Measurements from ENCODE around the gene GPR85. TPM values are rescaled to one million over a fixed set of nuclear protein-coding genes. Genes with fewer than 3 reads are reported as not detected.
"Not testable (repeated sequence)": the region's sequence is repeated elsewhere in the genome, so short reads cannot be mapped to it uniquely, and the experiment has no call there.

GPR85 gene
- total RNA-seq, 1 experiment from 2014 or later, result not detected

GRCh38 chr7:113049221-113049620 is 37.4 kb downstream of the GPR85 start:
- H3K4me3 Mint-ChIP-seq; H4K8ac ChIP-seq (replicated peaks; ENCODE audit: insufficient read length, low read depth, low read length); H3T11ph ChIP-seq (ENCODE audit: low read length); H4K20me1 ChIP-seq (ENCODE audit: control insufficient read depth, insufficient read depth, insufficient read length); H3K27ac ChIP-seq (ENCODE audit: insufficient read length, low read depth, low read length); H3K14ac ChIP-seq (ENCODE audit: insufficient read depth, low read length); H3K79me2 ChIP-seq (ENCODE audit: insufficient read depth, low read length); H3K9me3 Mint-ChIP-seq; H3K27me3 Mint-ChIP-seq (ENCODE audit: low read depth); H3K18ac ChIP-seq (ENCODE audit: insufficient read length, low read depth, low read length); H2AFZ ChIP-seq (ENCODE audit: low read length); H3K4ac ChIP-seq (ENCODE audit: low read depth, low read length); H2BK12ac ChIP-seq (ENCODE audit: insufficient read length, low read depth, low read length); H3K56ac ChIP-seq (ENCODE audit: insufficient read length, low read depth, low read length); H2BK15ac ChIP-seq (ENCODE audit: low read depth, low read length); H3K36me3 Mint-ChIP-seq (ENCODE audit: insufficient read depth in 1 of 3, low read depth in 3 of 3); H3K27ac Mint-ChIP-seq; H3K4me1 Mint-ChIP-seq; H4K5ac ChIP-seq (ENCODE audit: insufficient read length, low read depth, low read length); H3K4me1 ChIP-seq (ENCODE audit: insufficient read depth, low read length); H3K27me3 ChIP-seq (ENCODE audit: insufficient read depth, low read length); H3K9me3 ChIP-seq (ENCODE audit: control insufficient read depth, low read depth, low read length); H2BK120ac ChIP-seq (ENCODE audit: low read depth, low read length, poor library complexity, severe bottlenecking); H2BK20ac ChIP-seq (ENCODE audit: low read depth, low read length, poor library complexity, severe bottlenecking); H2BK5ac ChIP-seq (ENCODE audit: insufficient read length, low read length); H3K79me1 ChIP-seq (ENCODE audit: insufficient read depth, low read depth, low read length, poor library complexity, severe bottlenecking); H3K9ac ChIP-seq (ENCODE audit: extremely low read depth, insufficient read length, low read length); H3K23me2 ChIP-seq (ENCODE audit: insufficient read length, low read depth, low read length, poor library complexity, severe bottlenecking); H3K23ac ChIP-seq (ENCODE audit: insufficient read length, low read depth, low read length); H3K4me2 ChIP-seq (ENCODE audit: insufficient read depth, insufficient read length, low read length); H4K91ac ChIP-seq (ENCODE audit: insufficient read length, low read depth, low read length); H2AK5ac ChIP-seq (ENCODE audit: insufficient read length, low read length); DNase-seq: not testable (repeated sequence)
- no CpG with 5 or more reads among the region's 1 CpG for WGBS (ENCODE audit: extremely low coverage, insufficient read length, low lambda C conversion rate)
